Uterus (tissue), 2 donors: ENCODE measurements around the gene FAM180A.

Source experiments
- CTCF ChIP-seq, 4 experiments: fragments of 200-600 bp in 2 of 4; fragments of 450-650 bp in 2 of 4; sonication (generic) in 2 of 4; IDR thresholded peaks; one replicate each; pipeline ENCODE4 v1.5.1; 2016 to 2019; ENCODE audit warnings: antibody characterized with exemption in 4 of 4, mild to moderate bottlenecking in 2 of 4, moderate library complexity in 1 of 4
- POLR2A ChIP-seq, 2 donors: fragments of 450-650 bp; IDR thresholded peaks; one replicate each; pipeline ENCODE4 v1.6.1; 2016; ENCODE audit warnings: antibody characterized with exemption in 2 of 2, mild to moderate bottlenecking in 1 of 2, moderate library complexity in 1 of 2

- TF ChIP-seq POLR2A (IDR thresholded peaks at IDR 0.05) (no peak), CTCF (IDR thresholded peaks at IDR 0.05) (no peak)
These were observed 19.4 kb downstream of the FAM180A start for GRCh38 chr7:135729230-135729629.
